Right atrium auricular region (tissue), 2 donors: Measurements from ENCODE around the gene ABHD2. TPM values are rescaled to one million over a fixed set of nuclear protein-coding genes. Genes with fewer than 3 reads are reported as not detected.

Experiments
- DNase-seq: peaks from one replicate; pipeline ENCODE4 v3.0.0-alpha.2; 2019; ENCODE audit warnings: low spot score
- H3K27ac ChIP-seq, 2 donors: fragments of 200-600 bp; sonication (generic); 1 replicate in 1 of 2; 2 replicates in 1 of 2; pipeline ENCODE4 v1.5.1; 2016 to 2019
- H3K27me3 ChIP-seq, 2 donors: fragments of 200-600 bp; sonication (generic); one replicate each; pipeline versions ENCODE4 v1.5.1 to v1.6.0; 2017 to 2019
- H3K36me3 ChIP-seq: fragments of 200-600 bp; sonication (generic); one replicate; pipeline ENCODE4 v1.5.1; 2016
- H3K4me1 ChIP-seq, 2 donors: fragments of 200-600 bp; sonication (generic); one replicate each; pipeline versions ENCODE4 v1.5.1 to v1.6.0; 2017 to 2019
- H3K4me3 ChIP-seq, 2 donors: fragments of 200-600 bp; sonication (generic); 1 replicate in 1 of 2; 2 replicates in 1 of 2; pipeline ENCODE4 v1.5.1; 2017 to 2019; ENCODE audit warnings: mild to moderate bottlenecking in 1 of 2, moderate library complexity in 1 of 2
- H3K9me3 ChIP-seq, 2 donors: fragments of 200-600 bp; sonication (generic); one replicate each; pipeline ENCODE4 v1.5.1; 2019
- total RNA-seq, 2 donors: library from RNA; depleted of rRNA; stranded (reverse); fragments of >200 nt; gene quantifications; one replicate each; pipeline ENCODE4 v1.1.0, GENCODE V29; 2016
- TF ChIP-seq, protein P1 (sequence below), 2 donors: fragments of 200-600 bp; sonication (generic); IDR thresholded peaks; one replicate each; pipeline ENCODE4 v1.5.1; 2019; ENCODE audit warnings: antibody characterized with exemption in 2 of 2

ABHD2 gene
- total RNA-seq, 2 donors from 2014 or later: 115 to 118 TPM

DNA sequence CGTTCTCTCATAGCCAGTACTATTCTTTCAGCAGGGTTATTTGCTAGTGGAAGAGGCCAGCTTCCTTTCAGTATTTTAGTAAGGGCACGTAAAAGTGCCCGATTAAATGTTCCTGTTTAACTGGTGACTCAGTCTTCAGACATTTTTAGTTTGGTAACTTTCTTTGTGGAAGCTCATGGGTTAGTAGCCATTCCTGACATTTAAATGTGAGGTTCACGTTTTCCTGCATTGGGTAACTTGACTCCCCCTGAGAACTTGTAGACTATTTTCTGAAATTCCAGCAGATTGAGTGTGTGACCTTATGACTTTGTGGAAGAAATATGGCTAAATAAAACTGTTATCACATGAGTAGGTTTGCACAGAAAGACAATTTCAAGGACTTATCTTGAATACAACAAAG is 16.9 kb downstream of the ABHD2 start:
- H3K27ac ChIP-seq: peak overlapping the region; percentile 93 to 95
- H3K9me3 ChIP-seq: no peaks in the 10 kb centered on the region
- DNase-seq: no peak
- TF ChIP-seq, protein P1, sequence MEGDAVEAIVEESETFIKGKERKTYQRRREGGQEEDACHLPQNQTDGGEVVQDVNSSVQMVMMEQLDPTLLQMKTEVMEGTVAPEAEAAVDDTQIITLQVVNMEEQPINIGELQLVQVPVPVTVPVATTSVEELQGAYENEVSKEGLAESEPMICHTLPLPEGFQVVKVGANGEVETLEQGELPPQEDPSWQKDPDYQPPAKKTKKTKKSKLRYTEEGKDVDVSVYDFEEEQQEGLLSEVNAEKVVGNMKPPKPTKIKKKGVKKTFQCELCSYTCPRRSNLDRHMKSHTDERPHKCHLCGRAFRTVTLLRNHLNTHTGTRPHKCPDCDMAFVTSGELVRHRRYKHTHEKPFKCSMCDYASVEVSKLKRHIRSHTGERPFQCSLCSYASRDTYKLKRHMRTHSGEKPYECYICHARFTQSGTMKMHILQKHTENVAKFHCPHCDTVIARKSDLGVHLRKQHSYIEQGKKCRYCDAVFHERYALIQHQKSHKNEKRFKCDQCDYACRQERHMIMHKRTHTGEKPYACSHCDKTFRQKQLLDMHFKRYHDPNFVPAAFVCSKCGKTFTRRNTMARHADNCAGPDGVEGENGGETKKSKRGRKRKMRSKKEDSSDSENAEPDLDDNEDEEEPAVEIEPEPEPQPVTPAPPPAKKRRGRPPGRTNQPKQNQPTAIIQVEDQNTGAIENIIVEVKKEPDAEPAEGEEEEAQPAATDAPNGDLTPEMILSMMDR (IDR thresholded peaks at IDR 0.05): no peak
- H3K27me3 ChIP-seq: no peaks in the 10 kb centered on the region
- H3K36me3 ChIP-seq: peaks cover 20% of the 10 kb centered on the region
- peaks cover 0 to 89% of the 10 kb centered on the region in 2 donors for H3K4me1 ChIP-seq
- peak overlapping the region; percentile 19 for H3K4me3 ChIP-seq

DNA sequence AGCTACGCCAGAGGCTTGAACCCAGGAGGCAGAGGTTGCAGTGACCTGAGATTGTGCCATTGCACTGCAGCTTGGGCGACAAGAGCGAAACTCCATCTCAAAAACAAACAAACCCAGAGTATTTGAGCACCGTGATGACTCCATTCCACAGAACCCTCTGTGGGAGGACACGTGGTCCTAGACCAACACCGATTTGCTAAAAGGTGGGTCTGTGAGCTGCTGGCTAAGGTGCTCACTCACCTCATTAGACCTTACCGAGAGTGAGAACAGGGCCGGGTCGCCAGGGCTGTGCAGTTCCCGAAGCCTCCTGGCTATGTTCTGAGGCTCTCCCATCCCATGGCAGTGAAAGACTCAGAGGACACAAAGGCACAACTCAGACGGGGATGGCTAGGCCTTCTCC is 17.9 kb downstream of the ABHD2 start:
- Histone ChIP-seq H3K4me3 (no peak overlapping the region), H3K4me1 (peaks cover 0 to 84% of the 10 kb centered on the region in 2 donors), H3K9me3 (no peaks in the 10 kb centered on the region), H3K27ac (peak overlapping the region; percentile 93 to 95), H3K36me3 (peaks cover 20% of the 10 kb centered on the region), H3K27me3 (no peaks in the 10 kb centered on the region)
- TF ChIP-seq, protein P1 (IDR thresholded peaks at IDR 0.05): no peak
- DNase-seq: no peak

DNA sequence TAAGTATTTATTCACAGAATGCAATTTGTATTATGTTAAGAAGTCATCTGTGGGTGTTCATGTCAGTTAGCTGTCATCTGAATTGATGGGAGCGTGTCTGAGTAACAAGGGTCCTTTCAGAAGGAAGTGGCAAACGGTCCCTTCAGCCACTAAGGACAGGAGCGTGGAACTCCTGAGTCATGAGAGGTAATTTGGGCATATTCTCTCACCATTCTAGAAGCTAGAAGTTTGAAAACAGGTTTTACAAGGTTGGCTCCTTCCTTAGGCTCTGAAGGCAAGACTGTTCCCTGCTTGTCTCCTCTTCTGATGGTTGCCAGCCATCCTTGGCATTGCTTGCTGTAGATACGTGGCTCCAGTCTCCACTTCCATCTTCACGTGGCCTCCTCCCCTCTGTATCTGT is 19.7 kb downstream of the ABHD2 start:
- no peak for DNase-seq
- Histone ChIP-seq H3K4me1 (peaks cover 0 to 84% of the 10 kb centered on the region in 2 donors), H3K9me3 (no peaks in the 10 kb centered on the region), H3K4me3 (no peak overlapping the region), H3K27me3 (no peaks in the 10 kb centered on the region), H3K36me3 (peaks cover 20% of the 10 kb centered on the region), H3K27ac (peak overlapping the region; percentile 93 to 95)
- TF ChIP-seq, protein P1 (IDR thresholded peaks at IDR 0.05): no peak

DNA sequence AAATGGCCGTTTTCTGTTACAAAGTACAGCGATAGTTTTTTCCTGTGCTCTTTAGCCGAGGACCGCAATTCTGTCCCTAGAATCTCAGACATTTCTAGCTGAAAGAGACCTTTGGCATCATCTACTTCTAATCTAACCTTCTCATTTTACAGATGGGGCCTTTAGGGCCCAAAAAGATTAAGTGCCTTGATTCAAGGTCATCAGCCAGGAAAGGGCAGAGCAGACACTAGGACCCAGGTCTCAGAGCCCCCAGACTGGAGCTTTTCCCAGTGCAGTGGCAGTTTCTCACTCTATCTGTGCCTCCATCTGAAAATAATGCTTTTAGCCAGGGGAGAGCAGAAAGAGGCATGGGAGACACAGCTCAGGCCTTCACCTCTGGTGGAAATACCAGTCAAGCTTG is 20.6 kb downstream of the ABHD2 start:
- Histone ChIP-seq H3K4me1 (peaks cover 0 to 84% of the 10 kb centered on the region in 2 donors), H3K27ac (peak overlapping the region; percentile 93 to 95), H3K36me3 (peaks cover 24% of the 10 kb centered on the region), H3K9me3 (no peaks in the 10 kb centered on the region), H3K27me3 (no peaks in the 10 kb centered on the region), H3K4me3 (no peak overlapping the region)
- TF ChIP-seq, protein P1 (IDR thresholded peaks at IDR 0.05): no peak
- no peak for DNase-seq

DNA sequence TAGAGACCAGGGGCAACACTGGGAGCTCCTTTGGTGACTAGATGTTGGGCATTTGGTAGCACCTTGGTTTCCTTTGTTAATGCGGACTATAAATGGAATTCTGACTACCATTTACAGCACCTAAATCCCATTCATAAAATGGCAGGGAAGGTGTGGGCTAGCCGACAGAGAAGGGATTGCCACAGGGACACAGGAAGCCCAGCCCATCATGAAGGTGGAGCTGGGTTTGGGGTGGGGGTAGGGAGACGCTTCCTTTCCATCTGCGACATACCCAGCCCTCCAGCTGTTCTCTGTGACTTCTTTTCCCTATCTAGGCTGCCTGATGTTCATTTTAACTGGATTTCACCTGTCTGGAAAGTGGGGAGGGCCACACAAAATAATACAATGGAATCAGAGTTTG is 21.0 kb downstream of the ABHD2 start:
- no peaks in the 10 kb centered on the region for H3K27me3 ChIP-seq
- H3K4me1 ChIP-seq: peaks cover 0 to 84% of the 10 kb centered on the region in 2 donors

More for the DNA sequence above, 21.0 kb downstream of the ABHD2 start:
- no peak for DNase-seq
- no peaks in the 10 kb centered on the region for H3K9me3 ChIP-seq
- TF ChIP-seq, protein P1 (IDR thresholded peaks at IDR 0.05): no peak
- H3K4me3 ChIP-seq: no peak overlapping the region
- peaks cover 25% of the 10 kb centered on the region for H3K36me3 ChIP-seq
- peak overlapping the region; percentile 93 to 95 for H3K27ac ChIP-seq
